GM18861 (cell line): Measurements from ENCODE around the gene RBM47.
"Not testable (repeated sequence)": the region's sequence is repeated elsewhere in the genome, so short reads cannot be mapped to it uniquely, and the experiment has no call there.

Experiments
- ATAC-seq: cut with Tn5 transposase; IDR thresholded peaks from one replicate; pipeline ENCODE4 v1.9.1; 2021; ENCODE audit not compliant: unreplicated experiment

The RBM47 gene

DNA sequence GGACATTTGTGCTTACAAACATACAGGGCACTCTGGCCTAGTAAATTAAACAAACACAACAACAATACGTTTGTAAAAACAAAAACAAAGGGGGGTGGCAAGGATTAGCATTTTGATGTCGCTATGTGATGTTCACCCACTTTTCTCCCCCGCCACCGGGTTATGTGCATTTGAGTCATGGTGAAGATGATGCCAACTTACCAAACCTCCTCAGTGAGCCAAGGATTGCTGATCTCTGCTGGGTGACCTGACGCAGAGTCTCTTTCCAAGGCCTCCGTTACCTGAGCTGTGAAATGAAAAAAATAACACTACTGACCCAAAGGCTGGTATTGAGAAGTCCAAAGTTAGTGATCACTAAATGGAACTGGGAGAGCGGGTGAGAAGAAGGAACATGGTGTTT is 85.4 kb downstream of the RBM47 start:
- ATAC-seq = no peak

DNA sequence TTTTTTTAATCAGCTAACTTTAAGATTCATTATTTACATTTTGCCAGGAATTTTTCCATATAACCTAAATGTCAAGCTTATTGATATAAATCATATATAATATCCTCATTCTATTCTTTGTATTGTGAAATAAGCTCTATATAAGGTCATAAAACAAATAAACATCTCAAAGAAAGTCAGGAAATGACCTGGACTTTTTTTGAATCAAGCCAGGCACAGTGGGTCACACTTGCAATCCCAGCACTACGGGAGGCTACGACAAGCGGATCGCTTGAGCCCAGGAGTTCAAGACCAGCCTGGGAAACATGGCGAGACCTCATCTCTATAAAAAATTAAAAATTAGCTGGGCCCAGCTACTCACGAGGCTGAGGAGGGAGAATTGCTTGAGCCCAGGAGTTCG is 88.9 kb downstream of the RBM47 start:
- no peak for ATAC-seq

DNA sequence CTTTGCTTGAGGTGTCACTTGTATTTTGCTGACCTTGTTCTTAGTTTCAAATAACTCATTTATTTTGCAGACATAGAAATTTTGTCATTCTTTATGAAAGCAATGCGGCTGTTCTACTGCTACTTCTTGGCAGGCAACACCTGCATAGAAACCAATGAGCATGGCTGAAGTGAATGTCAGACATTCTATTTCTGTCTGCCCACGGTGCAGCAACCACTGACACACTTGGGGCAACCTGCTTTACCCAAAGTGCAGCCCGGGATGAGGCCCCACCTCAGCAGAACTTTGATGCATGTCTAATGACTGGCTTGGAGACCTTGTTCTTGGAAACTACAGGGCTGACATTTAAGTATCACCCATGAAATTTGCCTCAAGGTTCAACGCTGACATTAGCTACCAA is 93.6 kb downstream of the RBM47 start:
- ATAC-seq = no peak

- ATAC-seq = no peak
Measured at GRCh38 chr4:40531636-40532023, 98.0 kb downstream of the RBM47 start.

GRCh38 chr4:40530961-40531635 is 98.6 kb downstream of the RBM47 start:
- ATAC-seq = no peak

GRCh38 chr4:40526741-40527140 is 102.9 kb downstream of the RBM47 start:
- ATAC-seq = no peak

DNA sequence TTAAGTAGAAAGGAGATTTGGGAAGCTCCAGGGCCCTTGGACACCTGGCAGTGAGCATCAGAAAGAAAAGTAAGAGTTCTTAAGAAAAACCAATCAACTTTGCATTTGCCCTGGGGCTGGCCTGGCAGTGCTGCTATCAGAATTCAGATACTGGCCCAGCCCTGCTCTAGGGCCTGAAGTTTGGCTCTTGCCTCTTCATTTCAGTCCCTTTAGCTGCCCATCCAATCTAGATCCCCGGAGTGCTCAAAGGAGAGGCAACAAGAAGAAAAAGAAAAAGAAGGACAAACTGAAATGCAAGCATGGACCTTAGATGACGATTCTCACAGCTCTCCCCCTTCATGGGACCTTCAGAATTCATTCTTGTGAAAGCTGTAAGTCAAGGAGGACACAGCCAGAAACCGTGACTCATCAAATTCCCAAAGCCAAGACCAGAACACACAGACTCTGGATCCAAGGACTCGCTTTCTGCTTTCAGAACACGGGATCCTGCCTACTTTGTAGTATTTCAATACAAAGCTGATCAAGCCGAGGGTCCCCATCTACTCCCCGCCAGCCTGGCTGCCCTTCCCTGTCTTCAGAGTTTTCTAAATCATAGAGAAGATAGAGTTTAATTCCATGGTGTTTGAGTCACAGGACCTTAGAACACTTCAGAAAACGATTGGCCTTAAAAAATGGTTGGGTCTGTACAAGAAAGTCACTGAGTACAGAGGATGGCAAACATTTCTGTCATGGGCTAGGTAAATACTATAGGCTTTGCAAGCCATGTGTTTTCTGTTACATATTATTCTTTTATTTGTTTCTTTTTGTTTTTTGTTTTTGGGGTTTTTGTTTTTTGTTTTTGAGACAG is 103.7 kb downstream of the RBM47 start:
- no peak for ATAC-seq

DNA sequence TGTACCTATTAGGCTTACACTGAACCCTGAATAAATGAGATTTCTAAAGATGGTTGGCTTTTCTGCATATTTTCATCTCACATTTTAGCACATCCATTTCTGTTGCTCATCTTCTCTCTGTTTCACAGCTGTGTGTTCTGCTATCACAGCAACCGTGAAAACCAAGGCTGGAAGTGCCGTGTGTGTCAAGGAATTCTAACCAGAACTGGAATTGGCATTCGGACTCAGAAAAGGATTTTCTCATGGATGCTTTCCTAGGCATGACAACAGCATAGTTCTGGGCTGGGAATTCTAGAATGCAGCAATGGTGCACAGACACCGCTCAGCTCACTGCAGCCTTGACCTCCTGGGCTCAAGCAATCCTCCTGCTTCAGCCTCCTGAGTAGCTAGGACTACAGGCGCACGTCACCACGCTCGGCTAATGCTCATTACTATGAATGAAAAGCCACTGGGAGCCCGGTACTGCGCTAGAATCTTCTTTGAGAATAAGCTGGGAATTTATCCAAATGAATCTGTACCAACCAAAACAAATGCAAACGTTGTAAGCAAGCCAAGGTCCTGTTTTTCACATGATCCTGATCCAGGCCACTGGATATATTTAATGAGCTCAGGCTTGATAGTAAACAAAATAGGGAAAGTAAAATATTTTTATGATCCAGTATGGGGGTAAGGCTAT is 105.2 kb downstream of the RBM47 start:
- no peak for ATAC-seq

DNA sequence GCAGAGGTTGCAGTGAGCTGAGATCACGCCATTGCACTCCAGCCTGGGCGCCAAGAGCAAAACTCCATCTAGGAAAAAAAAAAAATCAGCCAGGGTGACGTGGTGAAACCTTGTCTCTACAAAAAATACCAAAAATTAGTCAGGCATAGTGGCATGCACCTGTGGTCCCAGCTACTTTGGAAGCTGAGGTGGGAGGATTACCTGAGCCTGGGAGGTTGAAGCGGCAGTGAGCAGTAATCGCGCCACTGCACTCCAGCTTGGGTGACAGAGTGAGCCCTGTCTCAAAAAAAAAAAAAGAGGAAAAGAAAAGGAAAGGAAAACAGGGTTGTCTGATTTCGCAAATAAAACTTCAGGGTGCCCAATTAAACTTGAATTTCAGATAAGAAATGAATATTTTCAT is 106.1 kb downstream of the RBM47 start:
- no peak for ATAC-seq

GRCh38 chr4:40521957-40522356 is 107.7 kb downstream of the RBM47 start:
- no peak for ATAC-seq

- no peak for ATAC-seq
Measured at GRCh38 chr4:40520533-40520932, 109.1 kb downstream of the RBM47 start.

DNA sequence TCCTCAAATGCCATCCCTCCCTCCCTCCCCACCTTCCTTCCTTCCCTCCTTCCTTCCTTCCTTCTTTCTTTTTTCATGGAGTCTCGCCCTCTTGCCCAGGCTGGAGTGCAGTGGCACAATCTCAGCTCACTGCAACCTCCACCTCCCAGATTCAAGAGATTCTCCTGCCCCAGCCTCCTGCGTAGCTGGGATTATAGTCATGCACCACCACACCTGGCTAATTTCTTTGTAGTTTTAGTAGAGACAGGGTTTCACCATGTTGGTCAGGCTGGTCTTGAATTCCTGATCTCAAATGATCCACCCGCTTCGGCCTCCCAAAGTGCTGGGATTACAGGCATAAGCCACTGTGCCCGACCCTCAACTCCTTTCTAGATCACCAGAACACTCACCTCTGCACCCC is 112.6 kb downstream of the RBM47 start:
- ATAC-seq = not testable (repeated sequence)

DNA sequence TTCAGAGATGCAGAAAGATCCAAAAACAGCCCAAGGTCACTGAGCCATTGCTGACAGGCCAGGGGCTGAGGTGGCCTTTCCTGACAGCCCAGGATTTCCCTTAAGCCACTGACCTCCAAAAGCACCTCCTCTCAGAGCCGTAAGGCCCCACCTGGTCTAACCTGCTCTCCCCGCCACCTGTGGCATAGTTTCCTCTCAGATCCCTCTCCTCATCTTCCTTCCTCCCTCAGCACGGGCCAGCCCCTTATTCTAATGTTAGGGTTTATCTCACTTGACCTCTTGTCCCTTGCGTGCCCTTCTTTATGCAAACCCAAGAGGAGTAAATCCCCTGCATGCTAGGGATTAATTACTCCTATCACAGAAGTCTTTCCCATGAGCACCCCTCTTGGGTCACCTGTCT is 113.0 kb downstream of the RBM47 start:
- peak; percentile 33 for ATAC-seq

- ATAC-seq = peak; percentile 70
Measured at GRCh38 chr4:40515398-40516293, 114.0 kb downstream of the RBM47 start.

DNA sequence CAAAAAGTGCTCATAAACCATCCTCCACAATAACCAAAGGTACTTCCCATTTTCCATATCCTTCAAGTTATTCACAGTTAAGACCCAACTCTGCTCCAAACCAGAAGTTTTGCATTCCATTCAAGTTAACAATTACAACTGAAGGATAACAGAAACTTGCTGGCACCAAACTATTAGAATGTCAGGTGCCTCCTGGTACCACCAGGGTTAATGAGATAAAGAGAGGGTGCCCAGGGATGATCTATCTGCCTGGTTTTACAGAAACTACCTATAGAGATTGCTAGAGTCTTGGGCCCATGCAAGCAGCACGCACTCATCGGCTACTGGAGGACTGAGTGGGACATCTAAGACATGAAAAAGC is 114.6 kb downstream of the RBM47 start:
- no peak for ATAC-seq

GRCh38 chr4:40514497-40514951 is 115.1 kb downstream of the RBM47 start:
- no peak for ATAC-seq

DNA sequence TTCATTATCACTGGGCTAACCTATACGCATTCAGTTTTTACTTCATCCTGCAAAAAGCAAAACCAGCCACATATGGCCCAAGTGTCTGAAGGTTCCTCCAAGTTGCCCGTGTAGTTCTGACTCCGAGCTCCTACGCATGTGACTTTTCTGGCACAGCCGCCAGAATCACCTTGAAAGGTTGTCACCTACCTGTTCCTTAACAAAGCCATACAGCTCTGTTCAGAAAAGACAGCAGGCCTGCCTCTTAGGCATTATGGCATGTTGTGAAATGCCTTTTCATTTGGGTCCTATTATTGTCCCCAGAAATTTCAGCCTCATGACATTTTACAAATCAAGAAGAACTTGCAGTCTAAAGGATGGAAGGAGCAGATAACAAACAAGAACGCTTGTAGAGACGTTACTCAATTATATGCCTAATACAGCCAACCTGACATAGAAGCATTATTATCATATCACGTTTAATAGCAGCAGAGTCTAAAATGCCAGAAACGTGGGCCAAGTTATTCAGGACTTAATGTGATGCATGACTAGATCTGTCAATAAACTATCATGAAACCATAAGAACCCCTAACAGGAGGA is 118.5 kb downstream of the RBM47 start:
- no peak for ATAC-seq

DNA sequence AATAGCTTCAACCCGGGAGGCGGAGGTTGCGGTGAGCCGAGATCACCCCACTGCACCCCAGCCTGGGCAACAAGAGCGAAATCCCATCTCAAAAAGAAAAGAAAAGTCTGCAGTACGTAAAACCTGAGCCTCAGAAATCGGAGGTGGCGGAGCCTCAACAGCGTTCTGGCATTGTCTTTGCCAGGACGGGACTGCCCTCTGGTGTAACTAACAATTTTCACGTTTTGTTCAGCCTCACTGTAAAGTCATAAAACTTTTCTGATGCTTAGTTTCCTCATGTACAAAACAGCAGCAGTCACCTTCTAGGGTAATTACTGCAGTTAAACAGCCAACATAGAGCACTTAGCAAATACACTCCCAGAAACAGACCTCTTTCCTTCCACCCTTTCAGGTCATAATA is 121.7 kb downstream of the RBM47 start:
- ATAC-seq = no peak

- no peak for ATAC-seq
Measured at GRCh38 chr4:40506492-40506891, 123.2 kb downstream of the RBM47 start.

DNA sequence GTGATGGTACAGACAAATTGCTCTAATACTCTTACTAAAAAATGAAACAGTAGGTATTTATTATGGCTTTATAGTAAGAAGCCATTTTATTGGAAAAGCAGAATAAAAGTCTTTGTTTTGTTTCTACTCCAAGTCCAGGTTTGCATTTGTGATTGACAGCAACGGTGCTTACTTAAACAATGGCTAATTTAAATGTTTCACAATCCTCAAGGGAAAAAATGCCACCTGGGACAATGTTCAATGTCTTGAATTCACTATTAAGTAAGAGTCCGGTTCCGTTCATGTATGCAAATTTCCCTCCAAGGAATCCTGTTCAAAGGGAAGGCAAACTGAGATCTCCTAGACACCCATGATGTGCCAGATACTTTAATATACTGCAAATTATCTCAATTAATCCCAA is 123.6 kb downstream of the RBM47 start:
- ATAC-seq = no peak

DNA sequence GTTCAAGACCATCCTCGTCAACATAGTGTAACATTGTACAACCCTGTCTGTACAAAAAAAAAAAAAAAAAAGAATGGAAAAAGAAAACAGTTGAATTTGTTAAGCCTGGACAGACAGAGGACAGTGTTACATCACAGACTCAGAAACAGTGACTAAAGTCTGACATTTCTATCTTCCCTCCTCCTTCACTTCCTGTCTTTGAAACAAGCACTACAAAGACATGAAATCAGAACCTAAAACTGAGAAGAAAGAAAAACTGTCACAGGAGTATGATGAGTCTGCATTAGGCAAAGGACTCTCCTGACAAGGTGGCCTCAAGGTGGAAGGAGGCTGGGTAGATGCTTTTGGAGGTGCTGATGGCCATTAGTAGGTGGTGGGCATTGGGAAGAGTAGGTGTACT is 126.7 kb downstream of the RBM47 start:
- no peak for ATAC-seq
